ENCODE data around the gene SLC26A2. TPM values are rescaled to one million over a fixed set of nuclear protein-coding genes. Genes with fewer than 3 reads are reported as not detected.

SLC26A2 gene
- 1 to 10 TPM; 1.3 to 2.4 (median 2.0) TPM for total RNA-seq
- long read RNA-seq, full-length matches to known transcripts = 1 of 1 reads
- long read RNA-seq, partial matches to known transcripts = 0 of 1 reads
- long read RNA-seq, other reads (novel, unspliced or antisense) = 0 of 1 reads

DNA sequence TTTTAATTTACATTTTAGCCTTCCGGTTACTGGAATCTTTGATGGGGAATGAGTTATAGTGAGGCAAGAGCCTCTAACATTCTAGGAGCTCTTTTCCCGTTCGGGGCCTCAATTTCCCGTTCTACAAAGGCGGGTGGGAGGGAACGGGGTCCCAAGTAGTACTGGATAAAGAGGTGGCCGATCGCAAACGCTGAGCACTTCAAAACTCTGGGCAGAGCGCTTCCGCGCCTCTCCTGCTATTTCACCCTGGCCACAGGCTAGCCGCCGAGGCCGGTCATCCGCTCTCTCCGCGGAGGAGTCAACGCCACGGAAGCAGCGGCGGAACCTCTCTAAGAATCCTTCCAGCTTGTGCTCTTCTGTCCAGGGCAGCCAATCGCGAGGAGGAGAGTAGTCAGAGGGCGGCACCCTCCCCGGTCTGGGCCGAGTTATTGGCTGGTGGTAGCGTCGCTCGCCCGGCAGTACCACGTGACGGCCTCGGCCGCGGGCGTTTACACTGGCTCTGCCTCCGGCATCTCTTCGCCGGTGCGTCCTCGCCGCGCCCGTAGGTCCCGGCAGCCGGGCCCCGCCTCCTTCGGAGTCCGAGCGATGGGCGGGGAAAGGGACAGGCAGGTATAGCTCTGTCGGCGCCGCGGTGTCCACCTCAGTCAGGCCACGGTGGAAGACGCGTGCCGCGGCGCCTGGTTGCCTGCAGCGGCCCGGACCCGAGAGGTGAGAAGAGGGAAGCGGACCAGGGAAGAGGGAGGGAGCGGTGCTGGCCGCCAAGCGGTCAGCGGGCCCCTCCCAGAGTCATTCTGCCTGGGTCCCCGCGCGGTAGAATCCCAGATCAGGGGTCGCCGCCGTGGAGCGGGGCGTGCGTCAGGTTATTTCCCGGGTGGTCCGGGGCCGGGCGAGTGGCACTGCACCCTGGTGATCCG, at the start of gene SLC26A2:
Gene SLC26A2 (plus strand): TSS at position 487 of the 914 bp plus-strand sequence. CDS start 16,895 bp downstream, outside the sequence.
- intact Hi-C loops (cut with DNase I) = no loop called here
- no peaks in the 10 kb centered on the region for H3K27me3 ChIP-seq
- 0% methylated on average over 33 of the region's 84 CpGs for WGBS (ENCODE audit: insufficient coverage, low coverage, low lambda C conversion rate, missing lambda C conversion rate)
- peaks cover 0 to 8% (median 2%) of the 10 kb centered on the region in 4 donors for H3K4me1 ChIP-seq
- TF ChIP-seq POLR2A (IDR thresholded peaks at IDR 0.05) = peak; percentile 87
- TF ChIP-seq, protein P1, sequence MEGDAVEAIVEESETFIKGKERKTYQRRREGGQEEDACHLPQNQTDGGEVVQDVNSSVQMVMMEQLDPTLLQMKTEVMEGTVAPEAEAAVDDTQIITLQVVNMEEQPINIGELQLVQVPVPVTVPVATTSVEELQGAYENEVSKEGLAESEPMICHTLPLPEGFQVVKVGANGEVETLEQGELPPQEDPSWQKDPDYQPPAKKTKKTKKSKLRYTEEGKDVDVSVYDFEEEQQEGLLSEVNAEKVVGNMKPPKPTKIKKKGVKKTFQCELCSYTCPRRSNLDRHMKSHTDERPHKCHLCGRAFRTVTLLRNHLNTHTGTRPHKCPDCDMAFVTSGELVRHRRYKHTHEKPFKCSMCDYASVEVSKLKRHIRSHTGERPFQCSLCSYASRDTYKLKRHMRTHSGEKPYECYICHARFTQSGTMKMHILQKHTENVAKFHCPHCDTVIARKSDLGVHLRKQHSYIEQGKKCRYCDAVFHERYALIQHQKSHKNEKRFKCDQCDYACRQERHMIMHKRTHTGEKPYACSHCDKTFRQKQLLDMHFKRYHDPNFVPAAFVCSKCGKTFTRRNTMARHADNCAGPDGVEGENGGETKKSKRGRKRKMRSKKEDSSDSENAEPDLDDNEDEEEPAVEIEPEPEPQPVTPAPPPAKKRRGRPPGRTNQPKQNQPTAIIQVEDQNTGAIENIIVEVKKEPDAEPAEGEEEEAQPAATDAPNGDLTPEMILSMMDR (IDR thresholded peaks at IDR 0.05) = no peak
- peak; percentile 99 for ATAC-seq
- H3K27ac ChIP-seq = peak within 1 kb of the TSS; percentile 6 to 83 (median 55)
- no peaks in the 10 kb centered on the region for H3K36me3 ChIP-seq
- H3K9me3 ChIP-seq = no peaks in the 10 kb centered on the region
- H3K4me3 ChIP-seq = peak within 1 kb of the TSS; percentile 61 to 68 (median 68)
- peak; percentile 98 for DNase-seq

DNA sequence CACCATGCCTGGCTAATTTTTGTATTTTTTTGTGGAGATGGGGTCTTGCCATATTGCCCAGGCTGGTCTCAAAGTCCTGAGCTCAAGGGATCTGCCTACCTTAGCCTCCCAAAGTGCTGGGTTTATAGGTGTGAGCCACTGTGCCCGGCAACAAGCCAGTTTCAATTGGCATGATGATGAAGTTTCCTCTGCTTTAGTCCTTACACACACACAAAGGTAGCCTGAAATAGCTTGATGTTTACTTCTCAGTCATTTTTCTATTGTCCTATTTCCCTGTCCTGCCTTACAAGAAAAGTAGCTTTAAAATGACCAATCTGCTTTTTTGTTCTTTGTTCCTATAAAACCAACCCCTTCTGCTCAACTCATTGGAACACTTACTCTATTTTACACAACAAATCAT, 49.5 kb upstream of the SLC26A2 start:
- no peak for ATAC-seq
- whole genome bisulfite sequencing (ENCODE audit: insufficient coverage, low coverage, low lambda C conversion rate, missing lambda C conversion rate) = 80% methylated on average over 1 of the region's 1 CpG
- no peak for DNase-seq

DNA sequence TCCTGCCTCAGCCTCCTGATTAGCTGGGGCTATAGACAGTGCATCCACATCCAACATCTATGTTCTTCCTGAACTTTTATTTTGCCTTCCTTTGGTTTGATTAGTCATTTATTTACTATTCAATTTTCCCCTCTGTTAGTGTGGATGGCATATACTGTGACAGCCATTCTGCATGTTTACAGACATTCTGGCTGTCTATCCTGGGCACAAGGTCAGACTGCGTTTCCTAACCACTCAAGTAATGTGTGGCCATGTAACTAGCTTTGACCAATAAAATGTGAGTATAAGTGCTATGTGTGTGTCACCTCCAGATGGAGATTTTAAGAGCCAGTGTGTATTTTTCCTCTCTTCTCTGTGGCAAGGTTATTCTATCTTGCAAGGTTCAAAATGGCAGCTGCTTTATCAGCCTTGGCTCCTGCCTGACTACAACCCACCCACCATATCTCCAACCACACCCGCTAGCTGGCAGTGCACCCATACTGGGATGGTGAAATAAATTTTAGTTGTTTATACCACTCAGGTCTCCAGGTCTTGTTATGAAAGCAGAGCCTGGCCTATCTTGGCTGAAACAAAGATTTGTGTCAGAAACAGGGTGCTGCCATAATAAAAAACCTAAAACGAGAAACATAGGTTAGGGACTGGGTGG, 48.2 kb upstream of the SLC26A2 start:
- 83% methylated on average over 3 of the region's 3 CpGs for WGBS (ENCODE audit: insufficient coverage, low coverage, low lambda C conversion rate, missing lambda C conversion rate)
- H3K36me3 ChIP-seq = no peaks in the 10 kb centered on the region
- H3K27me3 ChIP-seq = no peaks in the 10 kb centered on the region
- no peak for ATAC-seq
- H3K9me3 ChIP-seq = no peaks in the 10 kb centered on the region
- H3K4me1 ChIP-seq = no peaks in the 10 kb centered on the region
- H3K4me3 ChIP-seq = no peak overlapping the region
- intact Hi-C loops (cut with DNase I) = no loop called here
- no peak for DNase-seq
- no peak overlapping the region for H3K27ac ChIP-seq
- no peak for TF ChIP-seq POLR2A (IDR thresholded peaks at IDR 0.05)
- TF ChIP-seq, protein P1 (IDR thresholded peaks at IDR 0.05) = no peak

More for the DNA sequence above, 49.5 kb upstream of the SLC26A2 start:
- TF ChIP-seq, protein P1 (IDR thresholded peaks at IDR 0.05) = no peak
- no peak for TF ChIP-seq POLR2A (IDR thresholded peaks at IDR 0.05)
- no peaks in the 10 kb centered on the region for H3K4me1 ChIP-seq
- H3K4me3 ChIP-seq = no peak overlapping the region
- H3K27ac ChIP-seq = no peak overlapping the region
- H3K36me3 ChIP-seq = no peaks in the 10 kb centered on the region
- intact Hi-C loops (cut with DNase I) = no loop called here
- H3K9me3 ChIP-seq = no peaks in the 10 kb centered on the region
- H3K27me3 ChIP-seq = no peaks in the 10 kb centered on the region

DNA sequence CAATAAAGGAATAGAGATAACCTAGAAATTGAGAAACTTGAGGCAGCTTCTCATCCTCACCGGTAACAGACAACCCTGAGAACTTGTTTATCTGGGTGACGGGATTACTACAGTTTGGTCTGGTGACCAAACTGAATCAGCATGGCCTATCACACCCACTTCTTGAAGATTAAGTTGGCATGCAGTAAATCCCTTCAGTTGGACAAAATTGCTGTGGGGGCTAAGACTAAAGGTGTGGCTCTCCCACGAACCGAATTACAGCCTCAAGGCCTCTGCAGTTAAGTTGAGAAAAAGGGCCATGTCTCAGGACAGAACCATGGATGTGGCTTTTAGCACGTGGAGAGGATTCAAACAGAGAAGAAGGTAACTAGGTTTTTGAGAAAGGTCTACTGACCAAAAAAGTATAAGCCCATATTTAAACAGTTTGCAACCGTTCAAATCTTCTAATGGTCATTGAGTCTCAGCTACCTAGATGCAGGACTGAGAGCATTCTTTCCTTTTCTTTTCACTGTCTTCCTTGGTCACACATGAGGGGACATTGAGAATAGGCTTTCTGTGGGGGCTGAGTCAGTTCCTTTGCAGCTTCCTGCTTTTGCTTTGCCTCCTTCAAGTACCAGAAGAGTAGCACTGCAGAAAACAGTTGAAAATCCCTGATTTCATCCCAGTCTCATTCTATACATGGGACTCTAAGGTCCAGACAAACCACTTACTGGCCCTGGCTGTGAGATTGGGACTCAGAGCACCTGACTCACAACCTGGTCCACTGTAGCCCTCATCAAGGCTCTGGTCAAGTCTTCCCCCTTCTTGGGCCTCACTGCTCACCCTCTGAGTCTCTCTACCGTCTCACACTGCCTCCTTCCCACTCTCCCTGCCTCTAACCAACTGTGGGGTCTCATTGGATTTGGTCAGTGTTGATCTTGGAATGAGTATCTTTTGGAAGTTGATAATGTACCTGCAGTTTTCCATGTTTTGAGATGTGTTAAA, 46.8 kb upstream of the SLC26A2 start:
- intact Hi-C loops (cut with DNase I) = no loop called here
- no peaks in the 10 kb centered on the region for H3K9me3 ChIP-seq
- whole genome bisulfite sequencing (ENCODE audit: insufficient coverage, low coverage, low lambda C conversion rate, missing lambda C conversion rate) = 73% methylated on average over 7 of the region's 7 CpGs
- DNase-seq (no peak), ATAC-seq (no peak)
- TF ChIP-seq, protein P1 (IDR thresholded peaks at IDR 0.05) = no peak
- no peak for TF ChIP-seq POLR2A (IDR thresholded peaks at IDR 0.05)
- H3K27ac ChIP-seq = no peak overlapping the region
- no peak overlapping the region for H3K4me3 ChIP-seq
- H3K4me1 ChIP-seq = no peaks in the 10 kb centered on the region
- no peaks in the 10 kb centered on the region for H3K36me3 ChIP-seq
- no peaks in the 10 kb centered on the region for H3K27me3 ChIP-seq
